DND-41 (cell line): ENCODE data around the gene SMARCAL1.

Experiments
- ATAC-seq: fragments of 200-7000 bp; cut with Tn5 transposase; 3 replicates; pipeline ENCODE4 v1.9.1; 2021; ENCODE audit warnings: low read depth; ENCODE audit not compliant: insufficient read depth
- DNase-seq: peaks from one replicate; pipeline ENCODE4 v3.0.0-alpha.2; 2020
- H2AFZ ChIP-seq: 2 replicates; pipeline ENCODE4 v1.6.0; 2012; ENCODE audit warnings: low read depth, low read length
- H3K27ac ChIP-seq: 2 replicates; pipeline ENCODE4 v1.5.1; 2012; ENCODE audit warnings: low read length, inconsistent platforms
- H3K27me3 ChIP-seq: fragments of 200-600 bp; sonication (generic); 2 replicates; pipeline ENCODE4 v1.6.0; 2012; ENCODE audit warnings: low read length, mild to moderate bottlenecking, inconsistent platforms; ENCODE audit not compliant: insufficient read depth, poor library complexity
- H3K36me3 ChIP-seq: 2 replicates; pipeline ENCODE4 v1.5.1; 2012; ENCODE audit warnings: low read length, inconsistent platforms; ENCODE audit not compliant: insufficient read depth
- H3K4me1 ChIP-seq: 2 replicates; pipeline ENCODE4 v1.5.1; 2012; ENCODE audit warnings: mild to moderate bottlenecking, low read length; ENCODE audit not compliant: insufficient read depth
- H3K4me2 ChIP-seq: 2 replicates; pipeline ENCODE4 v1.6.0; 2012; ENCODE audit warnings: mild to moderate bottlenecking, moderate library complexity, low read length, inconsistent platforms; ENCODE audit not compliant: insufficient read depth
- H3K4me3 ChIP-seq, 2 experiments: fragments of 200-600 bp in 1 of 2; shearing (Covaris generic) in 1 of 2; 2 replicates each; pipeline ENCODE4 v1.5.1; 2012 to 2016; ENCODE audit warnings: inconsistent platforms in 2 of 2, low read length in 2 of 2, mild to moderate bottlenecking in 2 of 2, low read depth in 1 of 2, moderate library complexity in 1 of 2
- H3K79me2 ChIP-seq: 2 replicates; pipeline ENCODE4 v1.6.0; 2012; ENCODE audit warnings: low read length, inconsistent platforms; ENCODE audit not compliant: insufficient read depth
- H3K9ac ChIP-seq: 2 replicates; pipeline ENCODE4 v1.6.0; 2012; ENCODE audit warnings: low read depth, mild to moderate bottlenecking, inconsistent platforms, low read length, moderate library complexity
- H3K9me3 ChIP-seq: 2 replicates; pipeline ENCODE4 v1.5.1; 2012; ENCODE audit warnings: low read length, moderate library complexity, mild to moderate bottlenecking, inconsistent platforms; ENCODE audit not compliant: insufficient read depth, severe bottlenecking
- H4K20me1 ChIP-seq: 2 replicates; pipeline ENCODE4 v1.6.0; 2012; ENCODE audit warnings: low read length; ENCODE audit not compliant: insufficient read depth
- EZH2 ChIP-seq: IDR thresholded peaks from 3 replicates; pipeline ENCODE4 v1.6.1; 2012; ENCODE audit warnings: borderline replicate concordance, low read depth, mild to moderate bottlenecking, moderate library complexity, low read length, inconsistent platforms; ENCODE audit not compliant: severe bottlenecking
- TF ChIP-seq, protein P1 (sequence below): IDR thresholded peaks from 2 replicates; pipeline ENCODE4 v1.5.1; 2012; ENCODE audit warnings: borderline replicate concordance, low read length, moderate library complexity, mild to moderate bottlenecking; ENCODE audit not compliant: poor library complexity, severe bottlenecking; ENCODE audit errors: extremely low read depth

The SMARCAL1 gene

GRCh38 chr2:216477283-216478035 is 65.2 kb downstream of the SMARCAL1 start:
- no peak overlapping the region for H3K27ac ChIP-seq
- no peak overlapping the region for H2AFZ ChIP-seq
- no peak overlapping the region for H3K4me2 ChIP-seq
- peaks cover 60% of the 10 kb centered on the region for H3K36me3 ChIP-seq
- H3K79me2 ChIP-seq = no peaks in the 10 kb centered on the region
- DNase-seq = no peak
- no peak overlapping the region for H3K4me3 ChIP-seq
- no peak overlapping the region for H3K9ac ChIP-seq
- no peak for TF ChIP-seq EZH2
- TF ChIP-seq, protein P1, sequence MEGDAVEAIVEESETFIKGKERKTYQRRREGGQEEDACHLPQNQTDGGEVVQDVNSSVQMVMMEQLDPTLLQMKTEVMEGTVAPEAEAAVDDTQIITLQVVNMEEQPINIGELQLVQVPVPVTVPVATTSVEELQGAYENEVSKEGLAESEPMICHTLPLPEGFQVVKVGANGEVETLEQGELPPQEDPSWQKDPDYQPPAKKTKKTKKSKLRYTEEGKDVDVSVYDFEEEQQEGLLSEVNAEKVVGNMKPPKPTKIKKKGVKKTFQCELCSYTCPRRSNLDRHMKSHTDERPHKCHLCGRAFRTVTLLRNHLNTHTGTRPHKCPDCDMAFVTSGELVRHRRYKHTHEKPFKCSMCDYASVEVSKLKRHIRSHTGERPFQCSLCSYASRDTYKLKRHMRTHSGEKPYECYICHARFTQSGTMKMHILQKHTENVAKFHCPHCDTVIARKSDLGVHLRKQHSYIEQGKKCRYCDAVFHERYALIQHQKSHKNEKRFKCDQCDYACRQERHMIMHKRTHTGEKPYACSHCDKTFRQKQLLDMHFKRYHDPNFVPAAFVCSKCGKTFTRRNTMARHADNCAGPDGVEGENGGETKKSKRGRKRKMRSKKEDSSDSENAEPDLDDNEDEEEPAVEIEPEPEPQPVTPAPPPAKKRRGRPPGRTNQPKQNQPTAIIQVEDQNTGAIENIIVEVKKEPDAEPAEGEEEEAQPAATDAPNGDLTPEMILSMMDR = no peak
- H3K27me3 ChIP-seq = no peaks in the 10 kb centered on the region
- H3K4me1 ChIP-seq = peaks cover 4% of the 10 kb centered on the region; the same call in 1 of the 2 replicates
- H3K9me3 ChIP-seq = no peaks in the 10 kb centered on the region
- no peak for ATAC-seq
- H4K20me1 ChIP-seq = no peaks in the 10 kb centered on the region

- H3K9ac ChIP-seq = no peak overlapping the region
- H3K4me2 ChIP-seq = no peak overlapping the region
- H2AFZ ChIP-seq = no peak overlapping the region
- H3K27ac ChIP-seq = no peak overlapping the region
- no peaks in the 10 kb centered on the region for H3K79me2 ChIP-seq
- no peak overlapping the region for H3K4me3 ChIP-seq
- TF ChIP-seq, protein P1 = no peak
- TF ChIP-seq EZH2 = no peak
- H3K9me3 ChIP-seq = no peaks in the 10 kb centered on the region
- peaks cover 67% of the 10 kb centered on the region for H3K36me3 ChIP-seq
- DNase-seq (no peak), ATAC-seq (no peak)
- peaks cover 4% of the 10 kb centered on the region; the same call in 1 of the 2 replicates for H3K4me1 ChIP-seq
- H3K27me3 ChIP-seq = no peaks in the 10 kb centered on the region
- no peaks in the 10 kb centered on the region for H4K20me1 ChIP-seq
Measured at GRCh38 chr2:216478151-216478550, 65.9 kb downstream of the SMARCAL1 start.

DNA sequence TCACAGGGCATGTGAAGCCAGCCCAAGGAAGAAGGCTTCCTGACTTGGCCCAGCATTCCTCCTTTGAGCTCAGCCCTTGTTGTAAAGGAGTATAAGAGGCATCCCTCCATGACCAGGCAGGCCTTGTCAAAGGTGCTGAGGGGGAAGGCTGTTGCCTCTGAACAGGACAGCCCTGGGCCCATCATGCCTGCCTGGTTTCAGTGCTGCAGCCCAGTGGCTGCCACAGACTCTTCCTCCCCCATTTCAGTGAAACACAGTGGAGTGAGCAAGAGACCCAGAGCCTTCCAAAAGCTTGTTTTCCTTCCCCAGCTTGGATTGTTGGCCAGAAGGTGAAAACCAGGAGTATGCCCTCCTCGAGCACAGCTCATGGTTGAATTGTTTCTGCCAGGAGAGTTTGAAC is 66.5 kb downstream of the SMARCAL1 start:
- TF ChIP-seq, protein P1 = no peak
- no peak for TF ChIP-seq EZH2
- no peak overlapping the region for H3K4me2 ChIP-seq
- no peaks in the 10 kb centered on the region for H3K27me3 ChIP-seq
- H2AFZ ChIP-seq = no peak overlapping the region
- H4K20me1 ChIP-seq = no peaks in the 10 kb centered on the region
- H3K79me2 ChIP-seq = no peaks in the 10 kb centered on the region
- no peak overlapping the region for H3K27ac ChIP-seq
- no peak overlapping the region for H3K9ac ChIP-seq
- DNase-seq (no peak), ATAC-seq (no peak)
- peaks cover 67% of the 10 kb centered on the region for H3K36me3 ChIP-seq
- peaks cover 4% of the 10 kb centered on the region; the same call in 1 of the 2 replicates for H3K4me1 ChIP-seq
- no peaks in the 10 kb centered on the region for H3K9me3 ChIP-seq
- no peak overlapping the region for H3K4me3 ChIP-seq
